ENCODE measurements around the gene ESRRA.

- TF ChIP-seq CTCF (IDR thresholded peaks at IDR 0.05): no peak
- no peak for TF ChIP-seq EP300 (IDR thresholded peaks at IDR 0.05)
- TF ChIP-seq POLR2A (IDR thresholded peaks at IDR 0.05): no peak
- TF ChIP-seq POLR2AphosphoS5 (IDR thresholded peaks at IDR 0.05): no peak
Measured at GRCh38 chr11:64298966-64299846, 6.1 kb upstream of the ESRRA start.

Measured in suprapubic skin (tissue), 4 donors.